GM12878 (cell line): ENCODE results near the gene DAO. TPM values are rescaled to one million over a fixed set of nuclear protein-coding genes. Genes with fewer than 3 reads are reported as not detected.
A peak's percentile ranks its signal among the peaks of the same experiment; 100 is the strongest.

Experiments used
- ATAC-seq: fragments of 200-7000 bp; cut with Tn5 transposase; 3 replicates; pipeline ENCODE4 v1.9.1; 2020; ENCODE audit warnings: mild to moderate bottlenecking, moderate library complexity
- BruUV-seq: library from RNA; stranded (reverse); fragments of 400-500 nt; replicated peaks from 2 replicates; lab custom pipeline; 2021; lab: Mats Ljungman, UMichigan
- CTCF ChIA-PET: fragments of 300-600 bp; sonication (Branson Sonifier 250); formaldehyde crosslinking; extraction: SDS; loops from one replicate; lab custom pipeline; 2021; ENCODE audit warnings: inconsistent platforms; lab: Yijun Ruan, JAX
- POLR2A ChIA-PET: fragments of 350-600 bp; formaldehyde crosslinking; extraction: SDS; loops from one replicate; lab custom pipeline; 2021; ENCODE audit warnings: inconsistent platforms; lab: Charles Lee
- RAD21 ChIA-PET: fragments of 300-600 bp; sonication (Branson Sonifier 250); formaldehyde crosslinking; loops from one replicate; lab custom pipeline; 2023; ENCODE audit warnings: antibody characterized with exemption; ENCODE audit not compliant: unreplicated experiment; lab: Charles Lee
- SMC1A ChIA-PET: fragments of 300-600 bp; sonication (Branson Sonifier 250); formaldehyde crosslinking; loops from one replicate; lab custom pipeline; 2023; ENCODE audit not compliant: unreplicated experiment, uncharacterized antibody; lab: Charles Lee
- DNase-seq: peaks from one replicate; pipeline ENCODE4 v3.0.0-alpha.2; 2011; ENCODE audit warnings: low read depth, low spot score
- FAIRE-seq: peaks from 3 replicates; lab custom pipeline; 2011; peaks lifted over from hg19 to GRCh38; lab: Jason Lieb, UNC
- H2AFZ ChIP-seq: 2 replicates; pipeline ENCODE4 v1.6.0; 2011; ENCODE audit warnings: low read depth, low read length, control low read depth; ENCODE audit not compliant: control insufficient read depth
- H3K27ac ChIP-seq: 2 replicates; pipeline ENCODE4 v1.5.1; 2011; ENCODE audit warnings: control low read depth; ENCODE audit not compliant: control insufficient read depth, insufficient read depth
- H3K27me3 ChIP-seq, 2 experiments: replicated peaks in 1 of 2; 2 replicates each; pipeline versions ENCODE4 v1.6.0 to v1.6.1; 2011; ENCODE audit warnings: low read length in 1 of 2; ENCODE audit not compliant: control insufficient read depth in 2 of 2, insufficient read depth in 2 of 2
- H3K36me3 ChIP-seq, 2 experiments: 2 replicates each; pipeline ENCODE4 v1.5.1; 2011; ENCODE audit warnings: low read length in 1 of 2; ENCODE audit not compliant: control insufficient read depth in 2 of 2, insufficient read depth in 2 of 2
- H3K4me1 ChIP-seq: 2 replicates; pipeline ENCODE4 v1.6.1; 2011; ENCODE audit warnings: mild to moderate bottlenecking, low read length, moderate library complexity, mixed read lengths; ENCODE audit not compliant: control insufficient read depth, insufficient read depth
- H3K4me2 ChIP-seq: 2 replicates; pipeline ENCODE4 v1.6.0; 2011; ENCODE audit warnings: control low read depth; ENCODE audit not compliant: control insufficient read depth, insufficient read depth
- H3K4me3 ChIP-seq: fragments of 200-600 bp; sonication (generic); 2 replicates; pipeline ENCODE4 v1.5.1; 2016
- H3K79me2 ChIP-seq: 2 replicates; pipeline ENCODE4 v1.6.0; 2011; ENCODE audit warnings: low read length; ENCODE audit not compliant: control insufficient read depth, insufficient read depth
- H3K9ac ChIP-seq: 2 replicates; pipeline ENCODE4 v1.8.0; 2011; ENCODE audit warnings: low read length, control low read depth, mixed read lengths; ENCODE audit not compliant: control insufficient read depth, insufficient read depth
- H3K9me3 ChIP-seq: replicated peaks from 3 replicates; pipeline ENCODE4 v1.5.1; 2011; ENCODE audit warnings: mild to moderate bottlenecking, low read length; ENCODE audit not compliant: control insufficient read depth, insufficient read depth
- H4K20me1 ChIP-seq: 2 replicates; pipeline ENCODE4 v1.6.0; 2011; ENCODE audit not compliant: control insufficient read depth, insufficient read depth
- ATF2 ChIP-seq: IDR thresholded peaks from 2 replicates; pipeline ENCODE4 v1.6.1; 2012; ENCODE audit warnings: low read length, inconsistent platforms
- BCL11A ChIP-seq: IDR thresholded peaks from 2 replicates; pipeline ENCODE4 v1.6.1; 2011; ENCODE audit warnings: low read depth, low read length
- BHLHE40 ChIP-seq, 2 experiments: fragments of 450-650 bp in 1 of 2; IDR thresholded peaks; 2 replicates each; pipeline ENCODE4 v1.6.1; 2011 to 2017; ENCODE audit warnings: low read depth in 2 of 2, borderline replicate concordance in 1 of 2, improper control_type of control experiment in 1 of 2, low read length in 1 of 2, mild to moderate bottlenecking in 1 of 2
- CHD2 ChIP-seq: IDR thresholded peaks from 2 replicates; pipeline ENCODE4 v1.6.1; 2011; ENCODE audit warnings: low read depth, low read length, improper control_type of control experiment, borderline replicate concordance
- FOXM1 ChIP-seq: IDR thresholded peaks from 2 replicates; pipeline ENCODE4 v1.6.1; 2012; ENCODE audit warnings: low read depth, mild to moderate bottlenecking, inconsistent platforms, low read length, moderate library complexity
- GATAD2B ChIP-seq: fragments of 450-650 bp; conservative IDR thresholded peaks from 2 replicates; pipeline ENCODE4 v1.6.1; 2017; ENCODE audit warnings: low read depth, mild to moderate bottlenecking, moderate library complexity
- KAT2A ChIP-seq: conservative IDR thresholded peaks from 2 replicates; pipeline ENCODE4 v1.6.1; 2011; ENCODE audit warnings: low read depth, low read length; ENCODE audit not compliant: control insufficient read depth
- MTA2 ChIP-seq: fragments of 450-650 bp; IDR thresholded peaks from 2 replicates; pipeline ENCODE4 v1.6.1; 2016; ENCODE audit warnings: low read depth, mild to moderate bottlenecking, moderate library complexity
- RCOR1 ChIP-seq: conservative IDR thresholded peaks from 2 replicates; pipeline ENCODE4 v1.6.1; 2012; ENCODE audit warnings: low read depth, low read length, improper control_type of control experiment
- RFX5 ChIP-seq: IDR thresholded peaks from 2 replicates; pipeline ENCODE4 v1.6.1; 2011; ENCODE audit warnings: low read depth, low read length, improper control_type of control experiment
- SMAD5 ChIP-seq: IDR thresholded peaks from 2 replicates; pipeline ENCODE4 v1.6.1; 2016; ENCODE audit warnings: antibody characterized with exemption, low read depth
- TCF12 ChIP-seq: IDR thresholded peaks from 2 replicates; pipeline ENCODE4 v1.6.1; 2011; ENCODE audit warnings: low read depth, mild to moderate bottlenecking, low read length
- ZBED1 ChIP-seq: IDR thresholded peaks from 2 replicates; pipeline ENCODE4 v1.6.1; 2016; ENCODE audit warnings: borderline replicate concordance
- ZNF217 ChIP-seq: fragments of 450-650 bp; IDR thresholded peaks from 2 replicates; pipeline ENCODE4 v1.6.1; 2017; ENCODE audit warnings: antibody characterized with exemption, mild to moderate bottlenecking
- ZZZ3 ChIP-seq: IDR thresholded peaks from 2 replicates; pipeline ENCODE4 v1.6.1; 2011; ENCODE audit warnings: low read depth; ENCODE audit not compliant: control insufficient read depth, insufficient read length
- WGBS: methylation state at CpG from one replicate; pipeline ENCODE4 v1.1.6; 2016; ENCODE audit warnings: low lambda C conversion rate; ENCODE audit not compliant: insufficient replicate concordance, insufficient coverage; ENCODE audit errors: missing lambda C conversion rate; 5-methylcytosine and 5-hydroxymethylcytosine counted together
- in situ Hi-C: fragments of 300-500 bp; cut with MboI; formaldehyde crosslinking; loops from 9 replicates; pipeline ENCODE4 v1.14.3; 2018; ENCODE audit warnings: mixed read lengths
- intact Hi-C: fragments of 100-400 bp; cut with micrococcal nuclease; formaldehyde crosslinking; loops from one replicate; pipeline ENCODE4 v1.14.2; 2022; ENCODE audit not compliant: unreplicated experiment
- polyA plus RNA-seq, 11 experiments: library from polyadenylated mRNA; depleted of rRNA in 4 of 11; unstranded in 6 of 11; stranded (reverse) in 5 of 11; fragments of >200 nt; fragmentation: Nextera tagmentation in 4 of 11; fragmentation: Illumina TruSeq in 1 of 11; extraction: Ambion mirVana in 4 of 11; extraction: Trizol in 1 of 11; gene quantifications; 1 replicate in 1 of 11; 2 replicates in 10 of 11; pipeline versions ENCODE4 v1.2.1 to v1.2.3, GENCODE V29; 2011 to 2016; ENCODE audit warnings: inconsistent platforms in 2 of 11, missing spikeins in 2 of 11, low read depth in 1 of 11
- total RNA-seq, 4 experiments: library from RNA; depleted of rRNA in 3 of 4; stranded (reverse); fragments of >200 nt in 3 of 4; fragmentation: Illumina TruSeq in 1 of 4; extraction: Trizol in 1 of 4; gene quantifications; 2 replicates each; pipeline versions ENCODE4 v1.2.1 to v1.2.3, GENCODE V29; 2013 to 2021

DAO gene
- total and polyA plus RNA-seq, 10 of the 15 experiments (the other 5 are each of a cell fraction or from before 2014, with no cell fraction given): 0.15 TPM; not detected in 9

GRCh38 chr12:108935159-108935763, 55.4 kb downstream of the DAO start (continued):
- TF ChIP-seq ATF2: peak; percentile 42
- peak; percentile 78 for TF ChIP-seq BCL11A
- no peak for TF ChIP-seq RCOR1
- peak; percentile 83 for TF ChIP-seq MTA2
- TF ChIP-seq TCF12: no peak
- TF ChIP-seq ZNF217: peak; percentile 91
- TF ChIP-seq BHLHE40 (IDR thresholded peaks at IDR 0.05; ENCODE audit: borderline replicate concordance in 1 of 2, low read depth in 2 of 2, low read length in 1 of 2): peak; percentile 47 to 77; a peak in 3 of 4 replicates
- TF ChIP-seq CHD2: no peak

- FAIRE-seq: no peak
- Histone ChIP-seq H3K79me2 (no peaks in the 10 kb centered on the region), H4K20me1 (no peaks in the 10 kb centered on the region), H3K9me3 (no peaks in the 10 kb centered on the region; the same call in 2 of the 3 replicates), H2AFZ (no peak overlapping the region), H3K4me2 (no peak overlapping the region), H3K4me1 (peaks cover 20% of the 10 kb centered on the region), H3K27ac (no peak overlapping the region), H3K36me3 (no peaks in the 10 kb centered on the region), H3K9ac (no peak overlapping the region), H3K4me3 (no peak overlapping the region), H3K27me3 (no peaks in the 10 kb centered on the region; a peak in 2 of 4 replicates)
- intact Hi-C loops: no loop called here
- DNase-seq: no peak
- BruUV-seq: no TSS peak
- CTCF ChIA-PET: no interaction called here
- no peak for ATAC-seq
- POLR2A ChIA-PET: no interaction called here
- in situ Hi-C loops: no loop called here
- WGBS: 49% methylated on average over 13 of the region's 13 CpGs
- RAD21 ChIA-PET: no interaction called here
- SMC1A ChIA-PET: no interaction called here
- TF ChIP-seq KAT2A: no peak
- TF ChIP-seq ZBED1: no peak
- no peak for TF ChIP-seq FOXM1
- no peak for TF ChIP-seq SMAD5
- TF ChIP-seq RFX5: no peak
- TF ChIP-seq GATAD2B: no peak
- no peak for TF ChIP-seq ZZZ3
Measured at GRCh38 chr12:108938247-108938924, 58.5 kb downstream of the DAO start.
